Hepatocyte (in vitro differentiated cells): ENCODE data around the gene KL.

Experiments
- EZH2 ChIP-seq: fragments of 200-600 bp; sonication (generic); IDR thresholded peaks from 2 replicates; pipeline ENCODE4 v1.6.1; 2016; ENCODE audit warnings: antibody characterized with exemption, mild to moderate bottlenecking, borderline replicate concordance
- EZH2phosphoT487 ChIP-seq: fragments of 200-600 bp; sonication (generic); IDR thresholded peaks from one replicate; pipeline ENCODE4 v1.6.1; 2018; ENCODE audit warnings: antibody characterized with exemption, mild to moderate bottlenecking, low read depth, moderate library complexity; ENCODE audit not compliant: unreplicated experiment, severe bottlenecking
- TF ChIP-seq, protein P1 (sequence below): fragments of 200-600 bp; sonication (generic); IDR thresholded peaks from 2 replicates; pipeline ENCODE4 v1.5.1; 2016; ENCODE audit warnings: antibody characterized with exemption, mild to moderate bottlenecking; ENCODE audit not compliant: poor library complexity

DNA sequence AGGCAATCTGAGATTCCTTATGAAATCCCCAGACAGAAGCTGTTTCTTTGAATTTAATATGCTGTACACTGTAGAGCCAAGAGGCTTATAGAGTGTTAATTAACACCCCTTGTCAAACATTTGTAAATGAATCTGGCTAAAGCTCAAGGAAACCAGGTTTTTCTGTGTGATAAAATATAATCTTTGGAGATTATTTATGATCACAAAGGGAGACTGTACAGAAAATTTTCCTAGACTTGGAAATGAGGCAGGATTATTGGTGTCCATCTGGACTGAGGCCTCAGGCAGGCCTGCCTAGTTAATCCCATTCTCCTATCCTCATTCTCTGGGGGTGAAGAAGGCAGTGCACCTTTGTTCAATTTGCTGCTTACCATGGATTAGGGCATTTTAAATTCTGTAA is 17.8 kb downstream of the KL start:
- TF ChIP-seq, protein P1, sequence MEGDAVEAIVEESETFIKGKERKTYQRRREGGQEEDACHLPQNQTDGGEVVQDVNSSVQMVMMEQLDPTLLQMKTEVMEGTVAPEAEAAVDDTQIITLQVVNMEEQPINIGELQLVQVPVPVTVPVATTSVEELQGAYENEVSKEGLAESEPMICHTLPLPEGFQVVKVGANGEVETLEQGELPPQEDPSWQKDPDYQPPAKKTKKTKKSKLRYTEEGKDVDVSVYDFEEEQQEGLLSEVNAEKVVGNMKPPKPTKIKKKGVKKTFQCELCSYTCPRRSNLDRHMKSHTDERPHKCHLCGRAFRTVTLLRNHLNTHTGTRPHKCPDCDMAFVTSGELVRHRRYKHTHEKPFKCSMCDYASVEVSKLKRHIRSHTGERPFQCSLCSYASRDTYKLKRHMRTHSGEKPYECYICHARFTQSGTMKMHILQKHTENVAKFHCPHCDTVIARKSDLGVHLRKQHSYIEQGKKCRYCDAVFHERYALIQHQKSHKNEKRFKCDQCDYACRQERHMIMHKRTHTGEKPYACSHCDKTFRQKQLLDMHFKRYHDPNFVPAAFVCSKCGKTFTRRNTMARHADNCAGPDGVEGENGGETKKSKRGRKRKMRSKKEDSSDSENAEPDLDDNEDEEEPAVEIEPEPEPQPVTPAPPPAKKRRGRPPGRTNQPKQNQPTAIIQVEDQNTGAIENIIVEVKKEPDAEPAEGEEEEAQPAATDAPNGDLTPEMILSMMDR, result no peak
- TF ChIP-seq EZH2 (no peak), EZH2phosphoT487 (no peak)
